K562 (cell line): ENCODE measurements around the gene ZDHHC14.

Source experiments
- EZH2 ChIP-seq: IDR thresholded peaks from 2 replicates; pipeline ENCODE4 v1.6.1; 2012; ENCODE audit warnings: low read depth, mild to moderate bottlenecking, inconsistent platforms, low read length, borderline replicate concordance
- TF ChIP-seq, protein P1 (sequence below), 3 experiments: IDR thresholded peaks in 2 of 3; conservative IDR thresholded peaks in 1 of 3; 2 replicates each; pipeline ENCODE4 v1.5.1; 2011 to 2012; ENCODE audit warnings: low read length in 3 of 3, mild to moderate bottlenecking in 3 of 3, control low read depth in 2 of 3, improper control_type of control experiment in 1 of 3, inconsistent platforms in 1 of 3, low read depth in 1 of 3, mixed read lengths in 1 of 3, moderate library complexity in 1 of 3; ENCODE audit not compliant: insufficient read depth in 2 of 3

- TF ChIP-seq EZH2, result no peak
- TF ChIP-seq, protein P1, sequence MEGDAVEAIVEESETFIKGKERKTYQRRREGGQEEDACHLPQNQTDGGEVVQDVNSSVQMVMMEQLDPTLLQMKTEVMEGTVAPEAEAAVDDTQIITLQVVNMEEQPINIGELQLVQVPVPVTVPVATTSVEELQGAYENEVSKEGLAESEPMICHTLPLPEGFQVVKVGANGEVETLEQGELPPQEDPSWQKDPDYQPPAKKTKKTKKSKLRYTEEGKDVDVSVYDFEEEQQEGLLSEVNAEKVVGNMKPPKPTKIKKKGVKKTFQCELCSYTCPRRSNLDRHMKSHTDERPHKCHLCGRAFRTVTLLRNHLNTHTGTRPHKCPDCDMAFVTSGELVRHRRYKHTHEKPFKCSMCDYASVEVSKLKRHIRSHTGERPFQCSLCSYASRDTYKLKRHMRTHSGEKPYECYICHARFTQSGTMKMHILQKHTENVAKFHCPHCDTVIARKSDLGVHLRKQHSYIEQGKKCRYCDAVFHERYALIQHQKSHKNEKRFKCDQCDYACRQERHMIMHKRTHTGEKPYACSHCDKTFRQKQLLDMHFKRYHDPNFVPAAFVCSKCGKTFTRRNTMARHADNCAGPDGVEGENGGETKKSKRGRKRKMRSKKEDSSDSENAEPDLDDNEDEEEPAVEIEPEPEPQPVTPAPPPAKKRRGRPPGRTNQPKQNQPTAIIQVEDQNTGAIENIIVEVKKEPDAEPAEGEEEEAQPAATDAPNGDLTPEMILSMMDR (IDR thresholded peaks at IDR 0.05 in 2 of 3, conservative IDR thresholded peaks at IDR 0.05 in 1 of 3; ENCODE audit: insufficient read depth in 2 of 3, low read depth in 1 of 3, low read length in 3 of 3), result no peak
Observed at GRCh38 chr6:157547112-157547511, 166.1 kb downstream of the ZDHHC14 start.
